ENCODE results near the gene DCBLD2. TPM values are rescaled to one million over a fixed set of nuclear protein-coding genes. Genes with fewer than 3 reads are reported as not detected.
"Not testable (repeated sequence)": the region's sequence is repeated elsewhere in the genome, so short reads cannot be mapped to it uniquely, and the experiment has no call there.

Gene DCBLD2
- total and polyA plus RNA-seq, 12 donors = 9.1 to 68.2 (median 40.9) TPM

- Histone ChIP-seq H3K9me3 (replicated peaks in 1 of 3) (no peaks in the 10 kb centered on the region), H3K27me3 (no peaks in the 10 kb centered on the region), H3K4me1 (replicated peaks in 1 of 2) (peaks cover 0 to 6% of the 10 kb centered on the region in 2 donors), H3K4me3 (no peak overlapping the region), H3K36me3 (replicated peaks in 1 of 2) (peaks cover 0 to 4% of the 10 kb centered on the region in 2 donors), H3K27ac (no peak overlapping the region)
- WGBS, 4 donors = 75 to 90% (median 81%) methylated on average over 7 of the region's 7 CpGs
- DNase-seq = no peak
- intact Hi-C loops (cut with DNase I) = no loop called here
- no peak for TF ChIP-seq POLR2A (IDR thresholded peaks at IDR 0.05)
- no peak for TF ChIP-seq CTCF (IDR thresholded peaks at IDR 0.05)
These were observed 58.1 kb downstream of the DCBLD2 start for GRCh38 chr3:98843266-98843959.

- H3K9me3 ChIP-seq (replicated peaks in 1 of 3) = no peaks in the 10 kb centered on the region
- no peak for TF ChIP-seq POLR2A (IDR thresholded peaks at IDR 0.05)
- no peak for TF ChIP-seq CTCF (IDR thresholded peaks at IDR 0.05)
- no peaks in the 10 kb centered on the region for H3K36me3 ChIP-seq (replicated peaks in 1 of 2)
- peaks cover 0 to 6% of the 10 kb centered on the region in 2 donors for H3K4me1 ChIP-seq (replicated peaks in 1 of 2)
- no peaks in the 10 kb centered on the region for H3K27me3 ChIP-seq
- H3K27ac ChIP-seq = no peak overlapping the region
- H3K4me3 ChIP-seq = no peak overlapping the region
- no peak for DNase-seq
- intact Hi-C loops (cut with DNase I) = no loop called here
- WGBS, 4 donors = 93 to 94% (median 93%) methylated on average over 3 of the region's 3 CpGs
These were observed 61.6 kb downstream of the DCBLD2 start for GRCh38 chr3:98839846-98840245.

- intact Hi-C loops (cut with DNase I); H3K4me1 ChIP-seq (replicated peaks in 1 of 2); H3K4me3 ChIP-seq; DNase-seq; H3K9me3 ChIP-seq (replicated peaks in 1 of 3); H3K27ac ChIP-seq; H3K27me3 ChIP-seq; H3K36me3 ChIP-seq (replicated peaks in 1 of 2): not testable (repeated sequence)
- 88 to 93% (median 89%) methylated on average over 5 of the region's 5 CpGs for WGBS, 4 donors
These were observed 70.4 kb downstream of the DCBLD2 start for GRCh38 chr3:98831060-98831459.

- no peaks in the 10 kb centered on the region for H3K9me3 ChIP-seq (replicated peaks in 1 of 3)
- H3K4me1 ChIP-seq (replicated peaks in 1 of 2) = no peaks in the 10 kb centered on the region
- intact Hi-C loops (cut with DNase I) = loop anchor here in 1 of 2 donors (10.0 kb wide), 1 partner anchor 55 kb away; no protein-coding TSS in a partner anchor
- H3K27me3 ChIP-seq = no peaks in the 10 kb centered on the region
- H3K27ac ChIP-seq = no peak overlapping the region
- TF ChIP-seq POLR2A (IDR thresholded peaks at IDR 0.05) (no peak), CTCF (IDR thresholded peaks at IDR 0.05) (no peak)
- no peak for DNase-seq
- 90 to 100% (median 99%) methylated on average over 1 of the region's 1 CpG for WGBS, 4 donors
- no peaks in the 10 kb centered on the region for H3K36me3 ChIP-seq (replicated peaks in 1 of 2)
- H3K4me3 ChIP-seq = no peak overlapping the region
These were observed 72.2 kb downstream of the DCBLD2 start for GRCh38 chr3:98829246-98829832.
